Kidney (tissue), 14 donors: ENCODE results near the gene RPL19. TPM values are rescaled to one million over a fixed set of nuclear protein-coding genes. Genes with fewer than 3 reads are reported as not detected.

Experiments used
- DNase-seq, 5 donors: peaks; one replicate each; pipeline ENCODE4 v3.0.0-alpha.2; 2013 to 2020
- FAIRE-seq: peaks from 2 replicates; lab custom pipeline; 2012; peaks lifted over from hg19 to GRCh38; lab: Jason Lieb, UNC
- H3K27ac ChIP-seq, 2 donors: one replicate each; pipeline ENCODE4 v1.7.0; 2013; ENCODE audit warnings: low read depth in 2 of 2, low read length in 2 of 2, inconsistent platforms in 1 of 2
- H3K27me3 ChIP-seq: one replicate; pipeline ENCODE4 v1.7.1; 2013; ENCODE audit warnings: low read length, inconsistent platforms; ENCODE audit not compliant: control insufficient read depth, insufficient read depth
- H3K36me3 ChIP-seq, 3 donors: one replicate each; pipeline versions ENCODE4 v1.7.0 to v1.7.1; 2013; ENCODE audit warnings: low read length in 3 of 3, control low read depth in 1 of 3, inconsistent platforms in 1 of 3; ENCODE audit not compliant: insufficient read depth in 3 of 3, control insufficient read depth in 2 of 3
- H3K4me1 ChIP-seq, 3 donors: one replicate each; pipeline versions ENCODE4 v1.7.0 to v1.7.1; 2013; ENCODE audit warnings: low read length in 3 of 3, inconsistent platforms in 1 of 3, low read depth in 1 of 3; ENCODE audit not compliant: control insufficient read depth in 2 of 3, insufficient read depth in 2 of 3
- H3K4me3 ChIP-seq, 3 donors: one replicate each; pipeline versions ENCODE4 v1.7.0 to v1.8.1; 2013; ENCODE audit warnings: low read length in 3 of 3, control low read depth in 1 of 3, inconsistent platforms in 1 of 3
- H3K9ac ChIP-seq, 3 donors: one replicate each; pipeline versions ENCODE4 v1.7.0 to v1.7.1; 2013; ENCODE audit warnings: low read length in 3 of 3, control low read depth in 1 of 3, inconsistent platforms in 1 of 3
- H3K9me3 ChIP-seq, 3 donors: one replicate each; pipeline versions ENCODE4 v1.7.0 to v1.7.1; 2013; ENCODE audit warnings: low read length in 3 of 3, control low read depth in 1 of 3, inconsistent platforms in 1 of 3; ENCODE audit not compliant: control insufficient read depth in 2 of 3, insufficient read depth in 1 of 3
- intact Hi-C: fragments of 100-400 bp; cut with DNase I; formaldehyde crosslinking; loops from one replicate; pipeline ENCODE4 v1.11.1; 2022
- polyA plus RNA-seq: library from polyadenylated mRNA; stranded (reverse); fragments of 350-450 nt; fragmentation: Illumina TruSeq; extraction: RNeasy Lipid Tissue Mini Kit (QIAGEN cat#74804); gene quantifications from one replicate; pipeline ENCODE4 v1.2.3, GENCODE V29; 2014; ENCODE audit warnings: low read depth, low replicate concordance; ENCODE audit not compliant: insufficient read depth
- total RNA-seq: library from RNA; stranded (reverse); fragmentation: NEBNext Ultra II Directional; extraction: Animal tissue kit (Norgen Biotek cat#: 25700); gene quantifications from one replicate; pipeline ENCODE4 v1.2.1, GENCODE V29; 2021
- TF ChIP-seq, protein P1 (sequence below): IDR thresholded peaks from 3 replicates; pipeline ENCODE4 v1.5.1; 2012; ENCODE audit warnings: mild to moderate bottlenecking, moderate library complexity, borderline replicate concordance; ENCODE audit not compliant: insufficient read depth; ENCODE audit errors: extremely low read depth
- donor health status: control.
- donor health status: control.
- donor health status: control.
- donor health status: control.
- donor health status: control.
- donor health status: DM: yes; HTN: yes; CAD: no.
- donor health status: Normal renal cell carcinoma (clear cell type).

The RPL19 gene
- total and polyA plus RNA-seq, 2 donors from 2014 or later, result 1,460 to 2,512 TPM

DNA sequence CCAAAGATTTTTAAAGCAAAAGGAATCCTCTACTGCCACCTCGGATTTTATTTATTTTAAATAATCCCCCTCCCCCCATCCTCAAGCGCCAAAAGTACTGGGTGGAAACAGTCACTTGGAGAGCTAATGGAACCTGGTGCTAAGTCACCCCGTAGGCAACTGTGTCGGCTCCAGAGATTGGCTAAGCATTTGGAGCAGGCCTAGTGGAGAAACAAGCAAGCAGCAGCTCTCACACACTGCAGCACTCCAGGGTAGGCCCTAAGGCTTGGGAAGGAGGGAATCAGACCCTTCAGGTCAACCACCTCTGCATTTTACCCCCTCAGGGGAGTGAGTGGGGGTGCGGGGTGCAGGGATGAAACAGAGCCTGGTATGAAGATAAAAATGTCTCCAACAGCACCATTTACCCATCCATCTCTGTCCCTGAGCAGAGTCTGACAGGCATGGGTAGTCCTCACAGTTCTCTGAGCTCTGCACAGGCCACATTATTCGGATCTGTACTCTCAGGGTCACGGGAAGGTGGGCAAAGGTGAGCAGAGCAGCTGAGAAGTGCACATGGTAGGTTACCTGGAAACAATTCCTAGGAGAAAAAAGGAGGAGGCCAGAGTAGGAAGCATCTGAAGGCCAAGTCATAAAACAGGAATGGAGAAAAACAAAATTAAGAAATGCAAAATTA lies 52.8 kb downstream of the RPL19 start:
- H3K27me3 ChIP-seq, result no peaks in the 10 kb centered on the region
- no peak for DNase-seq
- no peak overlapping the region for H3K4me3 ChIP-seq
- H3K9ac ChIP-seq, result no peak overlapping the region
- H3K4me1 ChIP-seq, result no peaks in the 10 kb centered on the region
- intact Hi-C loops, result no loop called here
- TF ChIP-seq, protein P1, sequence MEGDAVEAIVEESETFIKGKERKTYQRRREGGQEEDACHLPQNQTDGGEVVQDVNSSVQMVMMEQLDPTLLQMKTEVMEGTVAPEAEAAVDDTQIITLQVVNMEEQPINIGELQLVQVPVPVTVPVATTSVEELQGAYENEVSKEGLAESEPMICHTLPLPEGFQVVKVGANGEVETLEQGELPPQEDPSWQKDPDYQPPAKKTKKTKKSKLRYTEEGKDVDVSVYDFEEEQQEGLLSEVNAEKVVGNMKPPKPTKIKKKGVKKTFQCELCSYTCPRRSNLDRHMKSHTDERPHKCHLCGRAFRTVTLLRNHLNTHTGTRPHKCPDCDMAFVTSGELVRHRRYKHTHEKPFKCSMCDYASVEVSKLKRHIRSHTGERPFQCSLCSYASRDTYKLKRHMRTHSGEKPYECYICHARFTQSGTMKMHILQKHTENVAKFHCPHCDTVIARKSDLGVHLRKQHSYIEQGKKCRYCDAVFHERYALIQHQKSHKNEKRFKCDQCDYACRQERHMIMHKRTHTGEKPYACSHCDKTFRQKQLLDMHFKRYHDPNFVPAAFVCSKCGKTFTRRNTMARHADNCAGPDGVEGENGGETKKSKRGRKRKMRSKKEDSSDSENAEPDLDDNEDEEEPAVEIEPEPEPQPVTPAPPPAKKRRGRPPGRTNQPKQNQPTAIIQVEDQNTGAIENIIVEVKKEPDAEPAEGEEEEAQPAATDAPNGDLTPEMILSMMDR, result no peak
- FAIRE-seq, result no peak
- no peak overlapping the region for H3K27ac ChIP-seq
- H3K36me3 ChIP-seq, result peaks cover 2 to 13% (median 5%) of the 10 kb centered on the region in 3 donors
- H3K9me3 ChIP-seq, result no peaks in the 10 kb centered on the region

Other genes with a start within 250 kb of the RPL19 start
- gene FBXO47, start 232.9 kb upstream of the RPL19 start, total RNA-seq, result not detected
- not detected for gene FBXO47, start 232.9 kb upstream of the RPL19 start, polyA plus RNA-seq
- gene PLXDC1, start 48.6 kb upstream of the RPL19 start, total RNA-seq, result 11.1 TPM
- gene PLXDC1, start 48.6 kb upstream of the RPL19 start, polyA plus RNA-seq, result 4.5 TPM
- not detected for gene ARL5C, start 34.1 kb upstream of the RPL19 start, total RNA-seq
- not detected for gene ARL5C, start 34.1 kb upstream of the RPL19 start, polyA plus RNA-seq
- gene CACNB1, start 2.6 kb upstream of the RPL19 start, total RNA-seq, result 9.9 TPM
- gene CACNB1, start 2.6 kb upstream of the RPL19 start, polyA plus RNA-seq, result 1.4 TPM
- 15.3 TPM for gene STAC2, start 25.7 kb downstream of the RPL19 start, total RNA-seq
- gene STAC2, start 25.7 kb downstream of the RPL19 start, polyA plus RNA-seq, result 18.9 TPM
- 16.1 TPM for gene FBXL20, start 201.3 kb downstream of the RPL19 start, total RNA-seq
- 3.2 TPM for gene FBXL20, start 201.3 kb downstream of the RPL19 start, polyA plus RNA-seq